ENCODE results near the gene BARX1. TPM values are rescaled to one million over a fixed set of nuclear protein-coding genes. Genes with fewer than 3 reads are reported as not detected.

The BARX1 gene
- polyA plus RNA-seq, 3 donors from 2014 or later = not detected

- Mint-ChIP-seq H3K4me1 (peaks cover 19 to 28% of the 10 kb centered on the region in 2 donors), H3K27ac (no peak overlapping the region), H3K27me3 (ENCODE audit: low read depth in 3 of 3) (peaks cover 12 to 20% (median 14%) of the 10 kb centered on the region in 3 donors), H3K36me3 (no peaks in the 10 kb centered on the region), H3K4me3 (peak overlapping the region in 2 of 5 donors; percentile 3 to 21), H3K9me3 (no peaks in the 10 kb centered on the region)
- DNase-seq = no peak
Measured at GRCh38 chr9:93962017-93962416, 6.9 kb upstream of the BARX1 start.

GRCh38 chr9:93960971-93961841 is 6.1 kb upstream of the BARX1 start:
- no peak overlapping the region for H3K27ac Mint-ChIP-seq

GRCh38 chr9:93960221-93960970 is 5.2 kb upstream of the BARX1 start:
- H3K4me1 Mint-ChIP-seq = peaks cover 23 to 31% of the 10 kb centered on the region in 2 donors
- peak in 1 of 3 donors; percentile 13 for DNase-seq
- peaks cover 14 to 24% (median 24%) of the 10 kb centered on the region in 3 donors for H3K27me3 Mint-ChIP-seq (ENCODE audit: low read depth in 3 of 3)
- no peaks in the 10 kb centered on the region for H3K9me3 Mint-ChIP-seq
- no peaks in the 10 kb centered on the region for H3K36me3 Mint-ChIP-seq
- peak overlapping the region; percentile 40 to 64 (median 50) for H3K4me3 Mint-ChIP-seq
- H3K27ac Mint-ChIP-seq = no peak overlapping the region

More at GRCh38 chr9:93960971-93961841, 6.1 kb upstream of the BARX1 start:
- no peaks in the 10 kb centered on the region for H3K36me3 Mint-ChIP-seq
- H3K4me1 Mint-ChIP-seq = peaks cover 19 to 28% of the 10 kb centered on the region in 2 donors
- peak overlapping the region; percentile 40 to 64 (median 50) for H3K4me3 Mint-ChIP-seq
- H3K9me3 Mint-ChIP-seq = no peaks in the 10 kb centered on the region
- no peak for DNase-seq
- H3K27me3 Mint-ChIP-seq (ENCODE audit: low read depth in 3 of 3) = peaks cover 14 to 20% (median 16%) of the 10 kb centered on the region in 3 donors

- Mint-ChIP-seq H3K4me1 (peaks cover 25 to 32% of the 10 kb centered on the region in 2 donors), H3K27ac (no peak overlapping the region)
Measured at GRCh38 chr9:93959739-93960154, 4.6 kb upstream of the BARX1 start.

GRCh38 chr9:93958819-93959682 is 3.9 kb upstream of the BARX1 start:
- Mint-ChIP-seq H3K4me1 (peaks cover 25 to 32% of the 10 kb centered on the region in 2 donors), H3K27me3 (ENCODE audit: low read depth in 3 of 3) (peaks cover 14 to 23% (median 22%) of the 10 kb centered on the region in 3 donors), H3K27ac (no peak overlapping the region), H3K4me3 (peak overlapping the region in 4 of 5 donors; percentile 10 to 60 (median 39)), H3K9me3 (peaks cover 0 to under 1% (median 0%) of the 10 kb centered on the region in 6 donors), H3K36me3 (no peaks in the 10 kb centered on the region)
- DNase-seq = no peak

More at GRCh38 chr9:93959739-93960154, 4.6 kb upstream of the BARX1 start:
- H3K27me3 Mint-ChIP-seq (ENCODE audit: low read depth in 3 of 3) = peaks cover 14 to 24% (median 24%) of the 10 kb centered on the region in 3 donors
- H3K36me3 Mint-ChIP-seq = no peaks in the 10 kb centered on the region
- no peaks in the 10 kb centered on the region for H3K9me3 Mint-ChIP-seq
- no peak for DNase-seq
- H3K4me3 Mint-ChIP-seq = peak overlapping the region in 4 of 5 donors; percentile 15 to 49 (median 28)

GRCh38 chr9:93958121-93958818 is 3.1 kb upstream of the BARX1 start:
- H3K27ac Mint-ChIP-seq = no peak overlapping the region
- H3K4me1 Mint-ChIP-seq = peaks cover 31 to 36% of the 10 kb centered on the region in 2 donors
- no peaks in the 10 kb centered on the region for H3K36me3 Mint-ChIP-seq
- H3K27me3 Mint-ChIP-seq (ENCODE audit: low read depth in 3 of 3) = peaks cover 19 to 30% (median 29%) of the 10 kb centered on the region in 3 donors
- H3K4me3 Mint-ChIP-seq = peak overlapping the region in 2 of 5 donors; percentile 29 to 60
- peaks cover 0 to 2% (median 0%) of the 10 kb centered on the region in 6 donors for H3K9me3 Mint-ChIP-seq
- no peak for DNase-seq

GRCh38 chr9:93955981-93956784 is 1.0 kb upstream of the BARX1 start:
- H3K27ac Mint-ChIP-seq = no peak overlapping the region
- H3K4me1 Mint-ChIP-seq = peaks cover 24 to 34% of the 10 kb centered on the region in 2 donors
- no peaks in the 10 kb centered on the region for H3K36me3 Mint-ChIP-seq
- peaks cover 0 to 4% (median 0%) of the 10 kb centered on the region in 6 donors for H3K9me3 Mint-ChIP-seq
- peaks cover 16 to 32% (median 27%) of the 10 kb centered on the region in 3 donors for H3K27me3 Mint-ChIP-seq (ENCODE audit: low read depth in 3 of 3)
- H3K4me3 Mint-ChIP-seq = peak overlapping the region in 2 of 5 donors; percentile 14 to 38
- DNase-seq = no peak

- Mint-ChIP-seq H3K27ac (no peak overlapping the region), H3K9me3 (peaks cover 0 to 6% (median 0%) of the 10 kb centered on the region in 6 donors), H3K27me3 (ENCODE audit: low read depth in 3 of 3) (peaks cover 14 to 41% (median 34%) of the 10 kb centered on the region in 3 donors), H3K36me3 (no peaks in the 10 kb centered on the region), H3K4me1 (peaks cover 31 to 33% of the 10 kb centered on the region in 2 donors), H3K4me3 (no peak overlapping the region)
- DNase-seq = no peak
Measured at GRCh38 chr9:93954434-93955061, 607 bp downstream of the BARX1 start.

GRCh38 chr9:93953496-93954433 is 1.4 kb downstream of the BARX1 start:
- peaks cover 10 to 40% (median 32%) of the 10 kb centered on the region in 3 donors for H3K27me3 Mint-ChIP-seq (ENCODE audit: low read depth in 3 of 3)

GRCh38 chr9:93952784-93953495 is 2.2 kb downstream of the BARX1 start:
- no peak for DNase-seq
- H3K36me3 Mint-ChIP-seq = no peaks in the 10 kb centered on the region
- H3K4me1 Mint-ChIP-seq = peaks cover 26 to 30% of the 10 kb centered on the region in 2 donors

More at GRCh38 chr9:93953496-93954433, 1.4 kb downstream of the BARX1 start:
- Mint-ChIP-seq H3K9me3 (peaks cover 0 to 6% (median 0%) of the 10 kb centered on the region in 6 donors), H3K4me3 (peak overlapping the region; percentile 5 to 70 (median 26)), H3K36me3 (no peaks in the 10 kb centered on the region), H3K4me1 (peaks cover 27 to 30% of the 10 kb centered on the region in 2 donors), H3K27ac (peak overlapping the region in 1 of 6 donors; percentile 11)
- DNase-seq = no peak

More at GRCh38 chr9:93952784-93953495, 2.2 kb downstream of the BARX1 start:
- peaks cover 0 to 6% (median 0%) of the 10 kb centered on the region in 6 donors for H3K9me3 Mint-ChIP-seq
- peak overlapping the region in 1 of 6 donors; percentile 11 for H3K27ac Mint-ChIP-seq
- H3K4me3 Mint-ChIP-seq = peak overlapping the region; percentile 5 to 56 (median 27)
- H3K27me3 Mint-ChIP-seq (ENCODE audit: low read depth in 3 of 3) = peaks cover 11 to 45% (median 32%) of the 10 kb centered on the region in 3 donors
